ENCODE results near the gene MAPK10.

- TF ChIP-seq POLR2AphosphoS5 (IDR thresholded peaks at IDR 0.05; ENCODE audit: low read depth, low read length) (no peak), POLR2A (IDR thresholded peaks at IDR 0.05; ENCODE audit: low read depth, low read length) (no peak), TAF1 (IDR thresholded peaks at IDR 0.05; ENCODE audit: borderline replicate concordance, low read depth, low read length) (no peak)
Measured at GRCh38 chr4:86156531-86156930, 203.3 kb downstream of the MAPK10 start.

All from GM12892 (cell line).